Activated CD4-positive, alpha-beta T cell treated with anti-CD3 and anti-CD28 coated beads, Interleukin-2, amount 50 U/mL, for 1 hour (primary cell): ENCODE results near the gene DCP1A.

ENCODE experiments used
- DNase-seq: peaks from one replicate; pipeline ENCODE4 v3.0.0-alpha.2; 2020

Gene DCP1A

GRCh38 chr3:53242642-53243041, 104.7 kb downstream of the DCP1A start:
- no peak for DNase-seq

GRCh38 chr3:53242155-53242554, 105.2 kb downstream of the DCP1A start:
- no peak for DNase-seq

- DNase-seq = no peak
Observed at GRCh38 chr3:53240989-53241972, 106.1 kb downstream of the DCP1A start.

GRCh38 chr3:53239800-53240199, 107.5 kb downstream of the DCP1A start:
- no peak for DNase-seq

- no peak for DNase-seq
Observed at GRCh38 chr3:53238886-53239285, 108.5 kb downstream of the DCP1A start.

GRCh38 chr3:53238051-53238850, 109.1 kb downstream of the DCP1A start:
- no peak for DNase-seq

- DNase-seq = no peak
Observed at GRCh38 chr3:53236112-53236841, 111.1 kb downstream of the DCP1A start.

- no peak for DNase-seq
Observed at GRCh38 chr3:53235545-53235944, 111.8 kb downstream of the DCP1A start.

GRCh38 chr3:53234841-53235232, 112.5 kb downstream of the DCP1A start:
- no peak for DNase-seq

GRCh38 chr3:53234130-53234840, 113.1 kb downstream of the DCP1A start:
- no peak for DNase-seq
